ENCODE data around the gene LSAMP.
"Not testable (repeated sequence)": the region's sequence is repeated elsewhere in the genome, so short reads cannot be mapped to it uniquely, and the experiment has no call there.

LSAMP gene

GRCh38 chr3:115859002-115859807 lies 586.1 kb downstream of the LSAMP start:
- peaks cover 44 to 65% of the 10 kb centered on the region in 2 donors for H3K27me3 Mint-ChIP-seq
- DNase-seq (no peak), ATAC-seq (replicated peaks) (no peak)
- no peak overlapping the region for H3K27ac Mint-ChIP-seq
- H3K4me1 Mint-ChIP-seq (ENCODE audit: low read depth in 2 of 2) = no peaks in the 10 kb centered on the region
- H3K4me3 Mint-ChIP-seq = no peak overlapping the region
- H3K9me3 Mint-ChIP-seq = no peaks in the 10 kb centered on the region
- no peaks in the 10 kb centered on the region for H3K36me3 Mint-ChIP-seq (ENCODE audit: insufficient read depth)

DNA sequence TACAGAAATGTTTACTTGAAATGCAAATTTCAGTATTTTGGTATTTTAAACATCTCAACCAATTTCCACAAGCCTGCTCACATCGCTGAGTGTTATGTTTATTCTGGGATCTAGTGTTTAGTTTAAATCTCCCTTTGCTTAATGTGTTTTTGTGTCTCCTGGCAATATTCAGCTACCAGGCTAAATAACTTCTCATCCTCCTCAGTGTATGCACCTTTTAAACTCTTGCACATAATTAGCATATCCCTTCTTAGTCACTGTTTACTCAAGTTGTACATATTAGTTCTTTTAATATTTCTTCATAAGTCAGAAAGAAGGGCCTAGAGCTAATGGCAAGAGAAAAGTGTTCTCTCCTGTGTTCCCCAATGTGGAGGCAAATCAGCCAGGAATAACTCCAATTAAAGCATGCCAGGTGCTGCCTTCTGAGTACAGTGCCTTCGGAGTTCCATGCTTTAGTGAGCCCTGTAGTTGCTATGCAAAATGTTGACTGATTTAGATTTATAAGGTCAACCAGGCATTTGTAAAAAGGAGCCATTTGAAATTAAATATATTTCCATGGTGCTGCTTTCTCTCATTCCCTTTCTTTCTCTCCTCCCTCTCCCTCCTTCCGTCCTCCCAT lies 587.7 kb downstream of the LSAMP start:
- DNase-seq = no peak
- Mint-ChIP-seq H3K36me3 (ENCODE audit: insufficient read depth) (no peaks in the 10 kb centered on the region), H3K4me1 (ENCODE audit: low read depth in 2 of 2) (no peaks in the 10 kb centered on the region), H3K4me3 (no peak overlapping the region), H3K27me3 (peaks cover 48 to 60% of the 10 kb centered on the region in 2 donors), H3K9me3 (no peaks in the 10 kb centered on the region), H3K27ac (no peak overlapping the region)
- no peak for ATAC-seq (replicated peaks)

DNA sequence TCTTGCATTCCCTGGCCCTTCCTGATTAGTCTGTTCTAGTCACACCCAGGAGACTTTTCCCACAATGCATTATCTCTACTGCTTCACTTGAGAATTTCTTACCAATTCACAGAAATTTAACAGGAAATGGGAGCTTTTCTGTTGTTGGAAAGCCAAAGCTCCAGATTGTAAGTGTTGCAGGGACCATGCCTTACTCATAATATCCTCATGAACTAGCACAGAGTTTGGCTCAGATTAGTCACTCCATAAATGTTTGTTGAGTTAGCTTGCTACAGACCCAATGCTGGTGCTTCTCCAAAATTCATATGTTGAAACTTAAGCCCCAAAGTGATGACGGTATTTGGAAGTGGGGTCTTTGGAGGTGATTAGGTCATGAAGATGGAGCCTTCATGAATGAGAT lies 589.4 kb downstream of the LSAMP start:
- no peak overlapping the region for H3K27ac Mint-ChIP-seq
- H3K4me3 Mint-ChIP-seq = no peak overlapping the region
- H3K36me3 Mint-ChIP-seq (ENCODE audit: insufficient read depth) = no peaks in the 10 kb centered on the region
- DNase-seq (no peak), ATAC-seq (replicated peaks) (no peak)
- peaks cover 51 to 60% of the 10 kb centered on the region in 2 donors for H3K27me3 Mint-ChIP-seq
- H3K4me1 Mint-ChIP-seq (ENCODE audit: low read depth in 2 of 2) = no peaks in the 10 kb centered on the region
- H3K9me3 Mint-ChIP-seq = no peaks in the 10 kb centered on the region

DNA sequence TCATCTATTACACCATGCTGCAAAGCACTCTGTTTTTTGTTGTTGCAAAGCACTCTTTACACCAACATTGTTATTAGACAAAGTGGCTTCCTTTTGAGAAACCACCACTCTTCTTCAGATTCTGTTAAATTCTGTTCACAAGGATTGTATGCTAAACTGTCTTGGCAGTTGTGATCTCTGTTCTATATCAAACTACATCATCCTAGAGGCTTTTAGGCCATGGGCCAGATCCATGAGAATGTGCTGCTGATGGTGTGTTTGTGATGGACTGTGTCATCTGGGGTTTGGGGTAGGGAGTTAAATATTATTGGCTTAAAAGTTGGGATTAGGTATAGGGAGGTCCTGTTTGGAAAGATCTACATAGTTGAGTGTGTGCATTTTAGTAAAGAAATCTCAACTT lies 592.2 kb downstream of the LSAMP start:
- H3K27ac Mint-ChIP-seq = no peak overlapping the region
- H3K9me3 Mint-ChIP-seq = no peaks in the 10 kb centered on the region
- H3K36me3 Mint-ChIP-seq (ENCODE audit: insufficient read depth) = no peaks in the 10 kb centered on the region
- peaks cover 46 to 49% of the 10 kb centered on the region in 2 donors for H3K27me3 Mint-ChIP-seq
- no peak for ATAC-seq (replicated peaks)
- DNase-seq = no peak
- H3K4me3 Mint-ChIP-seq = no peak overlapping the region
- no peaks in the 10 kb centered on the region for H3K4me1 Mint-ChIP-seq (ENCODE audit: low read depth in 2 of 2)

DNA sequence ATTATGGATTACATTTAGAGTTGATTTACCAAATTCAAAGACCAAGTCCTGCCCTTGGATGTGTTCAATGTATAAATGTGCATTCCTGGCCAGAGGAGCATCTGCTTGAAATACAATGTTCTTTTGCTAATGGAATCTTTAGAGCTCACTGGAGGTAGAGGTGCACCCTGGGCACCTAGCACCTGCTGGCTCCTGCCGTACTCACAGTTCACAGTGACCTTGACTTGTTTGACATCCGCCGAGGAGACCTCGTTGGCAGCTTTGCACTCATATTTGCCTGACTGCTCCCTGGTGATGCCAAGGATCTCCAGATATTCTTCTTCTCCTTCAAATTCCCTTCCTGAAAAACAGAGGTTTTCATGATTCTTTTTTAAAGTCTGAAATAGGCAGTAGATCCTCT lies 593.0 kb downstream of the LSAMP start:
- no peaks in the 10 kb centered on the region for H3K4me1 Mint-ChIP-seq (ENCODE audit: low read depth in 2 of 2)
- no peak for DNase-seq
- no peaks in the 10 kb centered on the region for H3K9me3 Mint-ChIP-seq
- ATAC-seq (replicated peaks) = no peak
- H3K27ac Mint-ChIP-seq = no peak overlapping the region
- H3K4me3 Mint-ChIP-seq = no peak overlapping the region
- H3K36me3 Mint-ChIP-seq (ENCODE audit: insufficient read depth) = no peaks in the 10 kb centered on the region
- H3K27me3 Mint-ChIP-seq = peaks cover 37 to 50% of the 10 kb centered on the region in 2 donors

DNA sequence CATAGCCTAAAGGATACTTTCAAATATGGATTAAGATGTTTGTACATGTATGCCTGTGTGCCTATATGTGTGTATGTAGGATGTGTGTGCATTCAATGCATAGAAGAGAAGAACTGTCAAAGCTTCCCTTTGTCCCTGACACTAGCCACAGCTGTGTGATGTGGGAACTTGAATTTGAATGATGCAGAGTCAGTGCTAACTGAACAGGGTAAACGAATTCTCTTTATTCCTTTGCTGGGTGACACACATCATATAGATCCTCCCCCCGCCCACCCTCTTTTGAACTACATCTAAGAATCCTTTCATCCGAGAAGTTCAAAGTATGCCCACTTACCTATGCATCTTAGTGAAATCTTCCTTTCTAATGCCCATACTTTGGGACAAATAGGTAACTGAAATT lies 593.7 kb downstream of the LSAMP start:
- ATAC-seq (replicated peaks) (no peak), DNase-seq (no peak)
- no peak overlapping the region for H3K4me3 Mint-ChIP-seq
- no peak overlapping the region for H3K27ac Mint-ChIP-seq
- H3K9me3 Mint-ChIP-seq = no peaks in the 10 kb centered on the region
- H3K27me3 Mint-ChIP-seq = peaks cover 35 to 50% of the 10 kb centered on the region in 2 donors
- no peaks in the 10 kb centered on the region for H3K36me3 Mint-ChIP-seq (ENCODE audit: insufficient read depth)
- H3K4me1 Mint-ChIP-seq (ENCODE audit: low read depth in 2 of 2) = no peaks in the 10 kb centered on the region

DNA sequence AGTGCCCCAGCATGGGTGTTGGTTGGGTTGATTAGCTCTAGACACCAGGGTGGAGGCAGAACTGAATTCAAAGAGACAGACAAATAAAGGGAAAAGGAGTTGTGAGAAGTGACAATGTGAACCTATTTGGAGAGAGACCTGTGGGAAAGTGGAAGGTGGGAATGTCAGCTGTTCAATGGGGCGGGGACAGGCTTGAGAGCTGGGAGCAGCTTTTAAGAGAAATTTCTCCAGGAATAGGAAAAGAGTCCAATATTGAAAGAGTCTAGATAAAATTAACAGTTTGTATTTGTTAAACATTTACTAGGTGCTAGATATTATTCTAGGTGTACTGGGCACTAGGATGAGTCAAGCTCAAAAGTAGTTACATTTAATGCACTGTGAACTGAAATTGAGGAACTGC lies 596.6 kb downstream of the LSAMP start:
- no peaks in the 10 kb centered on the region for H3K4me1 Mint-ChIP-seq (ENCODE audit: low read depth in 2 of 2)
- H3K36me3 Mint-ChIP-seq (ENCODE audit: insufficient read depth) = no peaks in the 10 kb centered on the region
- DNase-seq = no peak
- H3K27ac Mint-ChIP-seq = no peak overlapping the region
- H3K4me3 Mint-ChIP-seq = no peak overlapping the region
- no peak for ATAC-seq (replicated peaks)
- H3K9me3 Mint-ChIP-seq = no peaks in the 10 kb centered on the region
- H3K27me3 Mint-ChIP-seq = peaks cover 28 to 41% of the 10 kb centered on the region in 2 donors

DNA sequence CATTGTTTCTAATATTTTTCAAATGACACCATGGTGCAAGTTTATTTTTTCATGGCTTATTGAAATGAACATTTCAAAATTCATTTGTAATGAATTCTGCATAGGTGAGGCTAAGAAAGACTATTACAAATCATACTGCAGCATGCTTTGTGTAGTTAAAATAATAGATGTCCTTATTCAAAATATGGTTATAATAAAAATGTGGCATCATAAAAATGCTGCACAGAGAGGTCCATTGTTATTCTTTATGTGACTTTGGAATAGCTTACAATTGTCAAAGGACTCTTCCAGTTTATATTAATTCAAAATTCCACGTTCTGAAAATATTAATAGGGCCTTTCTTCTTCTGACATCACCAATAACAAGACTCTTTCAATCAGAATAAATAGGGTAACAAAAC lies 599.3 kb downstream of the LSAMP start:
- ATAC-seq (replicated peaks) (no peak), DNase-seq (no peak)
- Mint-ChIP-seq H3K36me3 (ENCODE audit: insufficient read depth) (no peaks in the 10 kb centered on the region), H3K27me3 (peaks cover 6 to 21% of the 10 kb centered on the region in 2 donors), H3K27ac (no peak overlapping the region), H3K9me3 (no peaks in the 10 kb centered on the region), H3K4me3 (no peak overlapping the region), H3K4me1 (ENCODE audit: low read depth in 2 of 2) (no peaks in the 10 kb centered on the region)

- H3K36me3 Mint-ChIP-seq (ENCODE audit: insufficient read depth); DNase-seq; H3K9me3 Mint-ChIP-seq; H3K4me1 Mint-ChIP-seq (ENCODE audit: low read depth in 2 of 2); H3K4me3 Mint-ChIP-seq; H3K27ac Mint-ChIP-seq; ATAC-seq (replicated peaks): not testable (repeated sequence)
- H3K27me3 Mint-ChIP-seq = peaks cover 5 to 19% of the 10 kb centered on the region in 2 donors
Observed at GRCh38 chr3:115844729-115845128, 600.6 kb downstream of the LSAMP start.

- no peaks in the 10 kb centered on the region for H3K36me3 Mint-ChIP-seq (ENCODE audit: insufficient read depth)
- H3K4me1 Mint-ChIP-seq (ENCODE audit: low read depth in 2 of 2) = no peaks in the 10 kb centered on the region
- no peak for DNase-seq
- no peak overlapping the region for H3K27ac Mint-ChIP-seq
- H3K4me3 Mint-ChIP-seq = no peak overlapping the region
- ATAC-seq (replicated peaks) = no peak
- no peaks in the 10 kb centered on the region for H3K9me3 Mint-ChIP-seq
- peaks cover 6 to 15% of the 10 kb centered on the region in 2 donors for H3K27me3 Mint-ChIP-seq
Observed at GRCh38 chr3:115843206-115843605, 602.1 kb downstream of the LSAMP start.

DNA sequence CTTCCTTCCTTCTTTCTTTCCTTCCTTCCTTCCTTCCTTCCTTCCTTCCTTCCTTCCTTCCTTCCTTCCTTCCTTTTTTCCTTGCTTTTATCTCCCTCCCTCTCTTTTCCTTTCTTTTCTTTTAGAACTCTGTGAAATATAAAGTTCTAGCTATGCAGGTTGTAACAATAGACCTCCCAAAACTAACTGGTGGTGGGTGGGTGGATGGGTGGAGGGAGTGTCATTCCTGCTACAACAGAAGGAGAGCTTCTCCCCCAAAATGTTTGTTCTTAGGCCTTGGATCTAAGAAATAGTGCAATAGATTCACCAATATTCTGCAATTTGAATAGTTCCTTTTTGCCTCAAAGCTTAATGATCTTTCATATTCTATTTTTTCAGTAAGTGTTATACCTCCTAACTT lies 606.0 kb downstream of the LSAMP start:
- no peaks in the 10 kb centered on the region for H3K36me3 Mint-ChIP-seq (ENCODE audit: insufficient read depth)
- H3K4me3 Mint-ChIP-seq = no peak overlapping the region
- ATAC-seq (replicated peaks) (no peak), DNase-seq (no peak)
- peaks cover 6% of the 10 kb centered on the region in 2 donors for H3K27me3 Mint-ChIP-seq
- H3K9me3 Mint-ChIP-seq = no peaks in the 10 kb centered on the region
- no peaks in the 10 kb centered on the region for H3K4me1 Mint-ChIP-seq (ENCODE audit: low read depth in 2 of 2)
- no peak overlapping the region for H3K27ac Mint-ChIP-seq

DNA sequence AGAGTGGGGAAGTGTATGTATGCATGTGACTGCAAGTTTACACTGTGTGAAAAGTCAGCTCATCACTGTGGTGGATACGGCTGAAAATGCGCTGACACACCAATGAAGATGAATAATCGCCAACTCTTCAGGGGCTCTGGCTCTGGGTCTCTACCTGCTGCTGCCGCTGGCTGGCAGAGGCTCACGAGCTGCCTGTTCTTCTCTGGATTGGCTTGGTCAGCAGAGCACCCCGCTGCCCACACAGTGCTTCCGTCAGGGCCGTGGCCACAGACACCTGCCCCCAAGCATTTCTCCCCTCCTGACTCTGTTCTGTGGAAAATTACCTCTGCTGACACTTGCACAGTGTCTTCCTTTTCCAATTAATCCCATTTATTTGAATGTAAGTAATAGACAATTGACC lies 606.5 kb downstream of the LSAMP start:
- no peak overlapping the region for H3K27ac Mint-ChIP-seq
- no peak overlapping the region for H3K4me3 Mint-ChIP-seq
- ATAC-seq (replicated peaks) (no peak), DNase-seq (no peak)
- H3K4me1 Mint-ChIP-seq (ENCODE audit: low read depth in 2 of 2) = no peaks in the 10 kb centered on the region
- no peaks in the 10 kb centered on the region for H3K36me3 Mint-ChIP-seq (ENCODE audit: insufficient read depth)
- peaks cover 6% of the 10 kb centered on the region in 2 donors for H3K27me3 Mint-ChIP-seq
- H3K9me3 Mint-ChIP-seq = no peaks in the 10 kb centered on the region

DNA sequence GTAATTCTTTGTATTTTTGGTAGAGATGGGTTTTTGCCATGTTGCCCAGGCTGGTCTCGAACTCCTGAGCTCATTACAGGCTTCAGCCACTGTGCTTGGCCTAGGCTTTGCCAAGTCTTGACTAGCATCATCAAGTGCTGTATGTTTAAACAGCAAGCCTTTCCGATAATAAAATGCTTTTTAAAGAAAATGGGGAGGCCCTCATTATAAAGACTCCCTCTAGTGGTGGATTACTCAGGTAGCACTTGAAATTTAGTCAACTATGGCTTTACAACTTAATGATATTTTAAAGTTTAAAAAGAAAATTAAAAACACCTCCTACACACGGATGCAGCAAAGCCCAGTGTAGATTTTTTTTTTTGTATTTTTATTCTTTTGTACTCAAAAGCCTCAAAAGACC lies 608.3 kb downstream of the LSAMP start:
- H3K9me3 Mint-ChIP-seq = no peaks in the 10 kb centered on the region
- DNase-seq (no peak), ATAC-seq (replicated peaks) (no peak)
- peaks cover 6% of the 10 kb centered on the region in 2 donors for H3K27me3 Mint-ChIP-seq
- H3K4me1 Mint-ChIP-seq (ENCODE audit: low read depth in 2 of 2) = no peaks in the 10 kb centered on the region
- H3K4me3 Mint-ChIP-seq = no peak overlapping the region
- H3K27ac Mint-ChIP-seq = no peak overlapping the region
- H3K36me3 Mint-ChIP-seq (ENCODE audit: insufficient read depth) = no peaks in the 10 kb centered on the region

DNA sequence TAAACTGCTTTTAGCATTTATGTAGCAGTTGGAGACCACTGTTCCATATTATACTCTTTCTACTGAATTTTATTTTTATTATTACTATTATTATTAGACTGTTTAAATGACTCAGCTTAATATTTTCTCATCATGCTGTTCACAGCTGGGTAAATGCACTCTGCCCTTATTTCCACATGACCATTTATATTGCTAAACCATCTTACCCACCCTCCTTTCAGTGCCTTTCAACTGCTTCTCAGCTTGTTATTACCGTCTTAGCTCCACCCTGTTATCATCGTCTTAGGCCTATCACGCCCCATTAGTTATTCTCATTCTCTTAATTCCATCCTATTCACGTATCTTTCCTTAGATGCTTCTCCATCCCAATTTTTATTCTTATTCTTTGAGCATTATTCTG lies 609.3 kb downstream of the LSAMP start:
- Mint-ChIP-seq H3K27me3 (peaks cover 11 to 16% of the 10 kb centered on the region in 2 donors), H3K36me3 (ENCODE audit: insufficient read depth) (no peaks in the 10 kb centered on the region), H3K27ac (no peak overlapping the region), H3K9me3 (no peaks in the 10 kb centered on the region), H3K4me1 (ENCODE audit: low read depth in 2 of 2) (no peaks in the 10 kb centered on the region), H3K4me3 (no peak overlapping the region)
- ATAC-seq (replicated peaks) (no peak), DNase-seq (no peak)

Measured in effector memory CD8-positive, alpha-beta T cell (primary cell).